CD4-positive, CD25-positive, alpha-beta regulatory T cell (primary cell): ENCODE results near the gene OXGR1. TPM values are rescaled to one million over a fixed set of nuclear protein-coding genes. Genes with fewer than 3 reads are reported as not detected.

Source experiments
- ATAC-seq, 2 donors: fragments of 150-1000 bp; cut with Tn5 transposase; one replicate each; pipeline ENCODE4 v1.10.0; 2021; ENCODE audit warnings: low read depth in 2 of 2, moderate number of reproducible peaks in 2 of 2, moderate library complexity in 1 of 2
- DNase-seq, 3 donors: peaks; one replicate each; pipeline versions ENCODE4 v3.0.0 to v3.0.0-alpha.2; 2012 to 2022; ENCODE audit warnings: mixed read lengths in 1 of 3
- H3K27ac ChIP-seq: one replicate; pipeline ENCODE4 v1.7.0; 2013; ENCODE audit warnings: mild to moderate bottlenecking, low read length; ENCODE audit not compliant: insufficient read depth, poor library complexity, severe bottlenecking
- H3K27me3 ChIP-seq: one replicate; pipeline ENCODE4 v1.7.0; 2013; ENCODE audit warnings: low read length; ENCODE audit not compliant: control insufficient read depth, insufficient read depth
- H3K36me3 ChIP-seq: one replicate; pipeline ENCODE4 v1.7.0; 2013; ENCODE audit warnings: mild to moderate bottlenecking, low read length, moderate library complexity; ENCODE audit not compliant: control insufficient read depth, insufficient read depth
- H3K4me1 ChIP-seq: 2 replicates; pipeline ENCODE4 v1.7.0; 2013; ENCODE audit warnings: mild to moderate bottlenecking, low read length; ENCODE audit not compliant: insufficient read depth, control insufficient read depth, poor library complexity, severe bottlenecking
- H3K4me3 ChIP-seq: one replicate; pipeline ENCODE4 v1.7.0; 2013; ENCODE audit warnings: low read depth, mild to moderate bottlenecking, low read length, moderate library complexity
- H3K9me3 ChIP-seq, 2 experiments: 1 replicate in 1 of 2; 2 replicates in 1 of 2; pipeline ENCODE4 v1.7.0; 2013; ENCODE audit warnings: low read length in 2 of 2, mild to moderate bottlenecking in 1 of 2, moderate library complexity in 1 of 2; ENCODE audit not compliant: control insufficient read depth in 2 of 2
- H3K27ac Mint-ChIP-seq, 3 donors: one replicate each; pipeline ENCODE4 v1.8.0; 2020 to 2022; ENCODE audit warnings: mild to moderate bottlenecking in 3 of 3, mixed read lengths in 3 of 3, moderate library complexity in 2 of 3
- H3K27me3 Mint-ChIP-seq: one replicate; pipeline ENCODE4 v1.8.0; 2022; ENCODE audit warnings: mild to moderate bottlenecking, mixed read lengths
- H3K36me3 Mint-ChIP-seq: one replicate; pipeline ENCODE4 v1.8.0; 2020; ENCODE audit warnings: mixed read lengths
- H3K4me1 Mint-ChIP-seq, 4 donors: one replicate each; pipeline ENCODE4 v1.8.0; 2020 to 2022; ENCODE audit warnings: mixed read lengths in 4 of 4, mild to moderate bottlenecking in 1 of 4
- H3K4me3 Mint-ChIP-seq, 4 donors: one replicate each; pipeline ENCODE4 v1.8.0; 2020 to 2022; ENCODE audit warnings: mild to moderate bottlenecking in 4 of 4, mixed read lengths in 4 of 4, moderate library complexity in 3 of 4
- H3K9me3 Mint-ChIP-seq, 7 donors: one replicate each; pipeline ENCODE4 v1.8.0; 2020 to 2022; ENCODE audit warnings: mixed read lengths in 7 of 7, mild to moderate bottlenecking in 3 of 7, moderate library complexity in 2 of 7
- polyA plus RNA-seq, 4 donors: library from polyadenylated mRNA; unstranded; fragments of 300-500 nt; fragmentation: Illumina TruSeq; gene quantifications; one replicate each; pipeline ENCODE4 v1.2.3, GENCODE V29; 2021
- total RNA-seq: library from RNA; stranded (reverse); gene quantifications from one replicate; pipeline ENCODE4 v1.2.3, GENCODE V29; 2022

The OXGR1 gene
- total and polyA plus RNA-seq, 5 donors from 2014 or later, result not detected

- Mint-ChIP-seq H3K4me1 (no peaks in the 10 kb centered on the region), H3K4me3 (no peak overlapping the region), H3K36me3 (no peaks in the 10 kb centered on the region), H3K27ac (no peak overlapping the region), H3K9me3 (peaks cover 0 to 5% (median 0%) of the 10 kb centered on the region in 7 donors), H3K27me3 (no peaks in the 10 kb centered on the region)
- Histone ChIP-seq H3K36me3 (no peaks in the 10 kb centered on the region), H3K4me3 (no peak overlapping the region), H3K27ac (no peak overlapping the region), H3K4me1 (no peaks in the 10 kb centered on the region), H3K9me3 (no peaks in the 10 kb centered on the region), H3K27me3 (no peaks in the 10 kb centered on the region)
- DNase-seq (no peak), ATAC-seq (no peak)
Measured at GRCh38 chr13:96948127-96948526, 46.1 kb downstream of the OXGR1 start.

- Mint-ChIP-seq H3K27ac (no peak overlapping the region), H3K36me3 (no peaks in the 10 kb centered on the region), H3K4me3 (no peak overlapping the region), H3K27me3 (no peaks in the 10 kb centered on the region), H3K4me1 (no peaks in the 10 kb centered on the region), H3K9me3 (peaks cover 0 to 5% (median 0%) of the 10 kb centered on the region in 7 donors)
- Histone ChIP-seq H3K36me3 (no peaks in the 10 kb centered on the region), H3K9me3 (no peaks in the 10 kb centered on the region), H3K27ac (no peak overlapping the region), H3K27me3 (no peaks in the 10 kb centered on the region), H3K4me1 (no peaks in the 10 kb centered on the region), H3K4me3 (no peak overlapping the region)
- ATAC-seq (no peak), DNase-seq (no peak)
Measured at GRCh38 chr13:96947343-96947910, 46.8 kb downstream of the OXGR1 start.

- Histone ChIP-seq H3K27me3 (no peaks in the 10 kb centered on the region), H3K36me3 (no peaks in the 10 kb centered on the region), H3K4me3 (no peak overlapping the region), H3K4me1 (no peaks in the 10 kb centered on the region), H3K9me3 (no peaks in the 10 kb centered on the region), H3K27ac (no peak overlapping the region)
- Mint-ChIP-seq H3K4me1 (no peaks in the 10 kb centered on the region), H3K4me3 (no peak overlapping the region), H3K9me3 (peaks cover 0 to 5% (median 0%) of the 10 kb centered on the region in 7 donors), H3K27me3 (no peaks in the 10 kb centered on the region), H3K36me3 (no peaks in the 10 kb centered on the region), H3K27ac (no peak overlapping the region)
- ATAC-seq (no peak), DNase-seq (no peak)
Measured at GRCh38 chr13:96946709-96947311, 47.5 kb downstream of the OXGR1 start.

- no peak overlapping the region for H3K27ac Mint-ChIP-seq
- Histone ChIP-seq H3K27me3 (no peaks in the 10 kb centered on the region), H3K36me3 (no peaks in the 10 kb centered on the region), H3K9me3 (no peaks in the 10 kb centered on the region), H3K4me3 (no peak overlapping the region), H3K27ac (no peak overlapping the region), H3K4me1 (no peaks in the 10 kb centered on the region)
- no peak for ATAC-seq
- H3K36me3 Mint-ChIP-seq, result no peaks in the 10 kb centered on the region
- H3K4me1 Mint-ChIP-seq, result no peaks in the 10 kb centered on the region
- no peak for DNase-seq
- no peaks in the 10 kb centered on the region for H3K27me3 Mint-ChIP-seq
- H3K9me3 Mint-ChIP-seq, result peaks cover 0 to 2% (median 0%) of the 10 kb centered on the region in 7 donors
- no peak overlapping the region for H3K4me3 Mint-ChIP-seq
Measured at GRCh38 chr13:96940961-96941360, 53.3 kb downstream of the OXGR1 start.

GRCh38 chr13:96935901-96936300, 58.4 kb downstream of the OXGR1 start:
- DNase-seq, result no peak
- Mint-ChIP-seq H3K9me3 (no peaks in the 10 kb centered on the region), H3K27me3 (no peaks in the 10 kb centered on the region), H3K4me3 (no peak overlapping the region), H3K4me1 (no peaks in the 10 kb centered on the region), H3K36me3 (no peaks in the 10 kb centered on the region), H3K27ac (no peak overlapping the region)
- Histone ChIP-seq H3K4me3 (no peak overlapping the region), H3K27me3 (no peaks in the 10 kb centered on the region), H3K4me1 (no peaks in the 10 kb centered on the region), H3K27ac (no peak overlapping the region), H3K36me3 (no peaks in the 10 kb centered on the region), H3K9me3 (no peaks in the 10 kb centered on the region)
- ATAC-seq, result no peak

Other genes with a start within 250 kb of the OXGR1 start
- 37.2 TPM for gene MBNL2, start 227.9 kb upstream of the OXGR1 start, total RNA-seq
- gene MBNL2, start 227.9 kb upstream of the OXGR1 start, polyA plus RNA-seq, result 10 to 100 TPM; 15.6 to 18.5 (median 16.7) TPM